Measurements from ENCODE around the gene FAM81B. TPM values are rescaled to one million over a fixed set of nuclear protein-coding genes. Genes with fewer than 3 reads are reported as not detected.

The FAM81B gene
- polyA plus RNA-seq, 1 of the 3 experiments (the other 2 are of a cell fraction), result 0.21 TPM

DNA sequence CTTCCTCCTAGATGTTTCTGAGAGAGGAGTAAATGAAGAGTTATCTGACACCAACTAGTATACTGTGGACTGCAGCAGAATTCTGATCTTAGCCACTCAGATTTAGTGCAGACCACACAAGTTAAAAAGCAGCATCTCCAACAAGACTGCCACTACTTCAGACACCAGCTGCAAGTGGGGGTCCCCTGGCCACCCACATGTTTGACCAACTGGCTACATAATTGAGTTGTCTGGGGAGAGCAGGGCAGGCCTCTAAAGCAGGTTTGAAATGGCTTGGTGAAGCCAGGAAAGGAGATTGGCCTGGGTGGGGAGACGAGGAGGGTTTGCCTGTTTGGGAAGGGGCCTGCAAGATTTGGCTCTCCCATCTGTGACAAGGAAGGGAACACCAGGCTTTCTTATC, 40.5 kb upstream of the FAM81B start:
- H3K4me1 ChIP-seq (ENCODE audit: control insufficient read depth in 1 of 2, insufficient read depth in 2 of 2, low read depth in 1 of 2, low read length in 1 of 2), result no peaks in the 10 kb centered on the region
- H3K36me3 ChIP-seq (replicated peaks in 1 of 2; ENCODE audit: control insufficient read depth in 1 of 2, insufficient read depth in 2 of 2, low read length in 1 of 2), result no peaks in the 10 kb centered on the region
- CTCF ChIA-PET, result interaction anchor here (0.9 kb wide), 1 partner anchor 64 kb away, joined by 3 read pairs; no protein-coding TSS in a partner anchor
- H3K27me3 ChIP-seq (ENCODE audit: insufficient read depth), result peaks cover under 1% of the 10 kb centered on the region; the same call in 1 of the 2 replicates
- DNase-seq, result no peak
- H3K4me2 ChIP-seq, result no peak overlapping the region
- H2AFZ ChIP-seq (ENCODE audit: low read depth), result no peak overlapping the region
- 0% methylated on average over 1 of the region's 1 CpG for WGBS (ENCODE audit: low lambda C conversion rate)
- H3K27ac ChIP-seq (ENCODE audit: low read depth in 2 of 2, low read length in 1 of 2), result no peak overlapping the region
- H3K79me2 ChIP-seq (ENCODE audit: insufficient read depth), result no peaks in the 10 kb centered on the region
- no peak for TF ChIP-seq MXI1 (IDR thresholded peaks at IDR 0.05; ENCODE audit: low read depth, low read length)
- no peak for TF ChIP-seq YY1 (IDR thresholded peaks at IDR 0.05; ENCODE audit: low read depth)
- TF ChIP-seq, protein P1, sequence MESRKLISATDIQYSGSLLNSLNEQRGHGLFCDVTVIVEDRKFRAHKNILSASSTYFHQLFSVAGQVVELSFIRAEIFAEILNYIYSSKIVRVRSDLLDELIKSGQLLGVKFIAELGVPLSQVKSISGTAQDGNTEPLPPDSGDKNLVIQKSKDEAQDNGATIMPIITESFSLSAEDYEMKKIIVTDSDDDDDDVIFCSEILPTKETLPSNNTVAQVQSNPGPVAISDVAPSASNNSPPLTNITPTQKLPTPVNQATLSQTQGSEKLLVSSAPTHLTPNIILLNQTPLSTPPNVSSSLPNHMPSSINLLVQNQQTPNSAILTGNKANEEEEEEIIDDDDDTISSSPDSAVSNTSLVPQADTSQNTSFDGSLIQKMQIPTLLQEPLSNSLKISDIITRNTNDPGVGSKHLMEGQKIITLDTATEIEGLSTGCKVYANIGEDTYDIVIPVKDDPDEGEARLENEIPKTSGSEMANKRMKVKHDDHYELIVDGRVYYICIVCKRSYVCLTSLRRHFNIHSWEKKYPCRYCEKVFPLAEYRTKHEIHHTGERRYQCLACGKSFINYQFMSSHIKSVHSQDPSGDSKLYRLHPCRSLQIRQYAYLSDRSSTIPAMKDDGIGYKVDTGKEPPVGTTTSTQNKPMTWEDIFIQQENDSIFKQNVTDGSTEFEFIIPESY (IDR thresholded peaks at IDR 0.05; ENCODE audit: borderline replicate concordance, low read depth), result no peak
- TF ChIP-seq NFIC (IDR thresholded peaks at IDR 0.05; ENCODE audit: borderline replicate concordance), result no peak
- TF ChIP-seq RFX5 (IDR thresholded peaks at IDR 0.05; ENCODE audit: low read length), result no peak
- TF ChIP-seq, protein P2, sequence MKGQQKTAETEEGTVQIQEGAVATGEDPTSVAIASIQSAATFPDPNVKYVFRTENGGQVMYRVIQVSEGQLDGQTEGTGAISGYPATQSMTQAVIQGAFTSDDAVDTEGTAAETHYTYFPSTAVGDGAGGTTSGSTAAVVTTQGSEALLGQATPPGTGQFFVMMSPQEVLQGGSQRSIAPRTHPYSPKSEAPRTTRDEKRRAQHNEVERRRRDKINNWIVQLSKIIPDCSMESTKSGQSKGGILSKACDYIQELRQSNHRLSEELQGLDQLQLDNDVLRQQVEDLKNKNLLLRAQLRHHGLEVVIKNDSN (IDR thresholded peaks at IDR 0.05; ENCODE audit: borderline replicate concordance, low read depth), result no peak
- TF ChIP-seq EZH2phosphoT487 (IDR thresholded peaks at IDR 0.05; ENCODE audit: borderline replicate concordance, low read depth), result no peak
- TF ChIP-seq MEF2A (IDR thresholded peaks at IDR 0.05; ENCODE audit: borderline replicate concordance, low read depth), result no peak
- TF ChIP-seq TEAD4 (IDR thresholded peaks at IDR 0.05; ENCODE audit: borderline replicate concordance, insufficient read depth), result no peak
- TF ChIP-seq GATA2 (CRISPR knock-in tag; IDR thresholded peaks at IDR 0.05), result no peak
- no peak for TF ChIP-seq POLR2AphosphoS5 (IDR thresholded peaks at IDR 0.05; ENCODE audit: low read depth, low read length)
- no peak for TF ChIP-seq RCOR1 (IDR thresholded peaks at IDR 0.05; ENCODE audit: low read length)
- TF ChIP-seq, protein P3, sequence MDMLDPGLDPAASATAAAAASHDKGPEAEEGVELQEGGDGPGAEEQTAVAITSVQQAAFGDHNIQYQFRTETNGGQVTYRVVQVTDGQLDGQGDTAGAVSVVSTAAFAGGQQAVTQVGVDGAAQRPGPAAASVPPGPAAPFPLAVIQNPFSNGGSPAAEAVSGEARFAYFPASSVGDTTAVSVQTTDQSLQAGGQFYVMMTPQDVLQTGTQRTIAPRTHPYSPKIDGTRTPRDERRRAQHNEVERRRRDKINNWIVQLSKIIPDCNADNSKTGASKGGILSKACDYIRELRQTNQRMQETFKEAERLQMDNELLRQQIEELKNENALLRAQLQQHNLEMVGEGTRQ (IDR thresholded peaks at IDR 0.05; ENCODE audit: borderline replicate concordance, low read depth, low read length), result no peak
- TF ChIP-seq, protein P4, sequence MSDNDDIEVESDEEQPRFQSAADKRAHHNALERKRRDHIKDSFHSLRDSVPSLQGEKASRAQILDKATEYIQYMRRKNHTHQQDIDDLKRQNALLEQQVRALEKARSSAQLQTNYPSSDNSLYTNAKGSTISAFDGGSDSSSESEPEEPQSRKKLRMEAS (IDR thresholded peaks at IDR 0.05; ENCODE audit: low read depth), result no peak
- TF ChIP-seq CHD2 (IDR thresholded peaks at IDR 0.05; ENCODE audit: low read length, partially characterized antibody), result no peak
- TF ChIP-seq, protein P5, sequence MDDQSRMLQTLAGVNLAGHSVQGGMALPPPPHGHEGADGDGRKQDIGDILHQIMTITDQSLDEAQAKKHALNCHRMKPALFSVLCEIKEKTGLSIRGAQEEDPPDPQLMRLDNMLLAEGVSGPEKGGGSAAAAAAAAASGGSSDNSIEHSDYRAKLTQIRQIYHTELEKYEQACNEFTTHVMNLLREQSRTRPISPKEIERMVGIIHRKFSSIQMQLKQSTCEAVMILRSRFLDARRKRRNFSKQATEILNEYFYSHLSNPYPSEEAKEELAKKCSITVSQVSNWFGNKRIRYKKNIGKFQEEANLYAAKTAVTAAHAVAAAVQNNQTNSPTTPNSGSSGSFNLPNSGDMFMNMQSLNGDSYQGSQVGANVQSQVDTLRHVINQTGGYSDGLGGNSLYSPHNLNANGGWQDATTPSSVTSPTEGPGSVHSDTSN (IDR thresholded peaks at IDR 0.05), result no peak
- no peak overlapping the region for H3K9ac ChIP-seq
- no peaks in the 10 kb centered on the region for H3F3A ChIP-seq (replicated peaks; ENCODE audit: insufficient read depth)
- no peaks in the 10 kb centered on the region for H3K9me3 ChIP-seq
- POLR2A ChIA-PET, result no interaction called here
- no peaks in the 10 kb centered on the region for H3K9me2 ChIP-seq
- H3K4me3 ChIP-seq (ENCODE audit: low read depth in 2 of 2, low read length in 1 of 2), result no peak overlapping the region
- no peaks in the 10 kb centered on the region for H4K20me1 ChIP-seq (ENCODE audit: insufficient read depth)

All from SK-N-SH (cell line).